AML-193 (cell line): ENCODE results near the gene ABCB6.
"Not testable (repeated sequence)": the region's sequence is repeated elsewhere in the genome, so short reads cannot be mapped to it uniquely, and the experiment has no call there.

Source experiments
- DNase-seq, 2 experiments: peaks; one replicate each; lab custom pipeline; 2025; lab: John Stamatoyannopoulos, UW

The ABCB6 gene

DNA sequence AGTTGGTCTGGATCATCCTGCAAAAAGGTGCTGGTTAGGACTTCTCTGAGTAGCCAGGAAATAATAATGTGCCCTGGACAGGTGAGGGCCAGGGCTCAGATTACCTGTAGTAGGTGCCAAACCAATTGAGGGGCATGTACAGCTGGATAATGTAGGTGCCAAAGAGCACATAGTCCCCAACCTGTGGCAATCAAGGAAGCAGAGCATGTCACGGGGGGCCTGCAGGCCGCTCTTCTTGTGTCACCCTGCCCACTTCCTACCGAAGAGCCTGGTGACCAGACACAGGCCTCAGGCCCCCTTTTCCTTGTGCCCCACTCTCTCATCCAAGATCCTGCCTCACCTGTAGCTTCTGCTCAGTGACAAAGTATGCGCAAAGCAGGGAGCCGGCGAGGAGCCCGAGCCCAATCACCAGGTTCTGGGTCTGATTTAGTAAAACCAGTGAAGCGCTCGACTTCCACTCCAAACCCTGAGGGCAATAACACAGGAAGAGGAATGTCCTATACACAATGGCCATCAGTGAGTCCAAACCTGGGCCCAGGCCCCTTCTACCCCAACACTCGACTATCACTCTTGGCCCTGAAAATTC, 5.2 kb downstream of the ABCB6 start:
- no peak for DNase-seq

GRCh38 chr2:219213026-219213415, 5.7 kb downstream of the ABCB6 start:
- DNase-seq: no peak

- no peak for DNase-seq
These were observed 7.8 kb downstream of the ABCB6 start for GRCh38 chr2:219210886-219211362.

- DNase-seq: no peak
These were observed 8.4 kb downstream of the ABCB6 start for GRCh38 chr2:219210196-219210885.

GRCh38 chr2:219209236-219210195, 9.2 kb downstream of the ABCB6 start:
- no peak for DNase-seq

DNA sequence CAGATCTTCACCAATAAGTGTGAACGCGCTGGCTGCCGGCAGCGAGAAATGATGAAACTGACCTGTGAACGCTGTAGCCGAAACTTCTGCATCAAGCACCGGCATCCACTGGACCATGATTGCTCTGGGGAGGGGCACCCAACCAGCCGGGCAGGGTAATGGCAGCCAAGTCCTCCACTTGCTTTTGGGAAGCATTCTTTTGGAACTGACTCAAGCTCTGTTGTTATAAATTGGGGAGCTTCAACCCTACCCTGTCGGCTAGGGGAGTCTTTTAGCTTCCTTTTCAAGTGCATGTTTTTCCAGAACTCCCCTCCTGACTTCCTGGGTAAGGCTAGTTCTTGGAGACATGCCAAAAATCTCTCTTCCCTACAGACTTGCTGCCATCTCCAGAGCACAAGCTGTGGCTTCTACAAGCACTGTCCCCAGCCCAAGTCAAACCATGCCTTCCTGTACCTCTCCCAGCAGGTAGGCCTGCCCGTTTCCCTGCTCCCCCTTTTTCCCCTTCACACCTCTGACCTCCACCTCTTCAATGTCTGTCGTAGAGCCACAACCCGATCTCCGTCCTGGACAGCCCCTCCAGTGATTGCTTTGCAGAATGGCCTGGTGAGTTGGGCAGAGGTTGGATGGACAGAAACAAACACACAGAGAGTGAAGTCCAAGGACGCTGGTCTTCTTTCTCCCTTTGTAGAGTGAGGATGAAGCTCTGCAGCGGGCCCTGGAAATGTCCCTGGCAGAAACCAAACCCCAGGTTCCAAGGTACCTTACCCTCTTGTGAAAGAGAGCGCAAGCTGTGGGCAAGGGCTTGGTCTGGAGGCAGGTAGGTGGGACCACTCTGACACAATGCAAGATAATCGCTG, 10.6 kb downstream of the ABCB6 start:
- no peak for DNase-seq

- no peak for DNase-seq
These were observed 11.4 kb downstream of the ABCB6 start for GRCh38 chr2:219207134-219207883.

GRCh38 chr2:219206328-219207133, 12.2 kb downstream of the ABCB6 start, which contains the start of gene ZFAND2B:
TSS of gene ZFAND2B (plus strand) at chr2:219206782. CDS start at chr2:219206988, 206 bp downstream.
- DNase-seq: peak; percentile 83 to 90

GRCh38 chr2:219205981-219206327, 12.8 kb downstream of the ABCB6 start:
- DNase-seq: no peak

- DNase-seq: no peak
These were observed 13.6 kb downstream of the ABCB6 start for GRCh38 chr2:219205165-219205538.

- DNase-seq: no peak
These were observed 14.2 kb downstream of the ABCB6 start for GRCh38 chr2:219204425-219205164.

DNA sequence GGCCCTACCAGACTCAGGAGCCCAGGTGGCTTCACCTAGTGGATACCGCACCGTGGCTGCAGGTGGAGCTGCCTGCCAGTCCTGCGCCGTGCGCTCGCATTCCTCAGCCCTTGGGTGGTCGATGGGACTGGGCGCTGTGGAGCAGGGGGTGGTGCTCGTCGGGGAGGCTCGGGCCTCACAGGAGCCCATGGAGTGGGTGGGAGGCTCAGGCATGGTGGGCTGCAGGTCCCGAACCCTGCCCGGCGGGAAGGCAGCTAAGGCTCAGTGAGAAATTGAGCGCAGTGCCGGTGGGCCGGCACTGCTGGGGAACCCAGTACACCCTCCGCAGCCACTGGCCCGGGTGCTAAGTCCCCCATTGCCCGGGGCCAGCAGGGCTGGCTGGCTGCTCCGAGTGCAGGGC, 17.4 kb downstream of the ABCB6 start:
- DNase-seq: not testable (repeated sequence)

DNA sequence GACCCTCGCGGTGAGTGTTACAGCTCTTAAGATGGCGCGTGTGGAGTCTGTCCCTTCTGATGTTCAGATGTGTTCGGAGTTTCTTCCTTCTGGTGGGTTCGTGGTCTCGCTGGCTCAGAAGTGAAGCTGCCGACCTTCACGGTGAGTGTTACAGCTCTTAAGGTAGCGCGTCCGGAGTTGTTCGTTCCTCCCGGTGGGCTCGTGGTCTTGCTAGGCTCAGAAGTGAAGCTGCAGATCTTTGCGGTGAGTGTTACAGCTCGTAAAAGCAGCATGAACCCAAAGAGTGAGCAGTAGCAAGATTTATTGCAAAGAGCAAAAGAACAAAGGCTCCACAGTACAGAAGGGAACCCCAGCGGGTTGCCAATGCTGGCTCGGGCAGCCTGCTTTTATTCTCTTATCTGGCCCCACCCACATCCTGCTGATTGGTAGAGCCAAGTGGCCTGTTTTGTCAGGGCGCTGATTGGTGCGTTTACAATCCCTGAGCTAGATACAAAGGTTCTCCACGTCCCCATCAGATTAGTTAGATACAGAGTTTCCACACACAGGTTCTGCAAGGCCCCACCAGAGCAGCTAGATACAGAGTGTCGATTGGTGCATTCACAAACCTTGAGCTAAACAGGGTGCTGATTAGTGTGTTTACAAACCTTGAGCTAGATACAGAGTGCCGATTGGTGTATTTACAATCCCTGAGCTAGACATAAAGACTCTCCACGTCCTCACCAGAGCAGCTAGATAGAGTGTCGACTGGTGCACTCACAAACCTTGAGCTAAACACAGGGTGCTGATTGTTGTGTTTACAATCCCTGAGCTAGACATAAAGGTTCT, 18.0 kb downstream of the ABCB6 start:
- not testable (repeated sequence) for DNase-seq

GRCh38 chr2:219199470-219200211, 19.1 kb downstream of the ABCB6 start:
- DNase-seq: no peak

DNA sequence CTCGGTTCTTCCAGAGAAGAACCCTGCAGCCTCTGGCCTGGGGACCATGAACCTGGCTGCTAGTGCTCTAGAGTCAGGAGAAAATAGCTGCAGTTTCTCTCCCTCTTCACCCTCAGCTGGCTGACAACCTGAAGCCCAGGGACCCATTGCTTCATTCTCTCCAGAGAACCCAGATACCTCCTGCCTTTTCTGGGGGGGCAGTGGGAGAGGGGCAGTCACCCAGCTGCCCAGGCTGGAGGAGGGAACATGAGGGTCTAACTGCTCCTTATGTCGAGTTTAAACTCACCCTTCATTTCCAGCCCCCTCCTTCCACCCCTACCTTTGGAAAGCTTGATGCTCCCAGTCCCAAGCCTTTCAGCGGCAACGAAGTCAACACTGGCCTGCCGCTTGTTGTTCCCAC, 19.8 kb downstream of the ABCB6 start:
- DNase-seq: no peak

DNA sequence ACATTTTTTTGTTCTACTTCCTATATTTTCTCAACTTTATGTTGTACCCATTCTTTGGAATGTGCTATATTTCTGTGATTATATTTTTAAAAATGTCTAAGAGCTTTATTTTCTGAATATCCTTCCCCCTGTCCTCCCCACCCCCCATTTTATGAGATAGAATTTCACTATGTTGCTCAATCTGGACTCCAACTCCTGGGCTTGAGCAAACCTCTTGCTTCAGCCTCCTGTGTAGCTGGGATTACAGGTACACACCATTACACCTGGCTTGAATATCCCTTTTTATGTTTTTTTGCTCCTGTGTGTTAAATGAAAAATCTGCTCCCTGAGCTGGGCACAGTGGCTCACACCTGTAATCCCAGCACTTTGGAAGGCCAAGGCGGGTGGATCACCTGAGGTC, 21.4 kb downstream of the ABCB6 start:
- DNase-seq: no peak

- no peak for DNase-seq
These were observed 31.9 kb downstream of the ABCB6 start for GRCh38 chr2:219186754-219187456.
